Activated T-cell treated with anti-CD3 and anti-CD28 coated beads for 24 hours (primary cell): ENCODE results near the gene SLC43A3.

Experiments used
- DNase-seq: peaks from one replicate; pipeline ENCODE4 v3.0.0-alpha.2; 2020; ENCODE audit warnings: low read depth

Gene SLC43A3

GRCh38 chr11:57426929-57427726, at the start of gene SLC43A3:
Gene SLC43A3 (minus strand): TSS chr11:57427121. CDS start chr11:57426172, 949 bp downstream.
- DNase-seq: peak; percentile 79

GRCh38 chr11:57476047-57476756, 49.3 kb upstream of the SLC43A3 start:
- no peak for DNase-seq

- DNase-seq: no peak
These were observed 48.7 kb upstream of the SLC43A3 start for GRCh38 chr11:57475671-57476046.

GRCh38 chr11:57475191-57475590, 48.3 kb upstream of the SLC43A3 start:
- no peak for DNase-seq

- no peak for DNase-seq
These were observed 47.8 kb upstream of the SLC43A3 start for GRCh38 chr11:57474803-57475115.

GRCh38 chr11:57474017-57474802, 47.3 kb upstream of the SLC43A3 start:
- no peak for DNase-seq

GRCh38 chr11:57473285-57473841, 46.4 kb upstream of the SLC43A3 start:
- no peak for DNase-seq

- no peak for DNase-seq
These were observed 44.6 kb upstream of the SLC43A3 start for GRCh38 chr11:57471496-57471895.

- DNase-seq: no peak
These were observed 42.3 kb upstream of the SLC43A3 start for GRCh38 chr11:57469268-57469667.

GRCh38 chr11:57468276-57468675, 41.4 kb upstream of the SLC43A3 start:
- DNase-seq: no peak

GRCh38 chr11:57467508-57468157, 40.7 kb upstream of the SLC43A3 start:
- no peak for DNase-seq

- DNase-seq: no peak
These were observed 39.8 kb upstream of the SLC43A3 start for GRCh38 chr11:57466680-57467079.

- DNase-seq: no peak
These were observed 37.7 kb upstream of the SLC43A3 start for GRCh38 chr11:57464539-57465181.

GRCh38 chr11:57463671-57464538, 37.0 kb upstream of the SLC43A3 start:
- DNase-seq: no peak

- DNase-seq: no peak
These were observed 35.7 kb upstream of the SLC43A3 start for GRCh38 chr11:57462597-57462996.

- no peak for DNase-seq
These were observed 35.0 kb upstream of the SLC43A3 start for GRCh38 chr11:57461841-57462489.

- no peak for DNase-seq
These were observed 34.1 kb upstream of the SLC43A3 start for GRCh38 chr11:57460758-57461749.

- no peak for DNase-seq
These were observed 33.3 kb upstream of the SLC43A3 start, which contains the start of gene RTN4RL2 for GRCh38 chr11:57460022-57460757. Gene RTN4RL2 (plus strand): TSS chr11:57460528. CDS start chr11:57460866, 338 bp downstream.
